A673 (cell line): Measurements from ENCODE around the gene ZNF514. TPM values are rescaled to one million over a fixed set of nuclear protein-coding genes. Genes with fewer than 3 reads are reported as not detected.
A peak's percentile ranks its signal among the peaks of the same experiment; 100 is the strongest.

Experiments
- Bru-seq: library from RNA; stranded (reverse); fragments of 400-500 nt; gene quantifications from one replicate; lab custom pipeline; 2021; lab: Mats Ljungman, UMichigan
- BruChase-seq, 2 experiments: library from RNA; stranded (reverse); fragments of 400-500 nt; gene quantifications; one replicate each; lab custom pipeline; 2021; lab: Mats Ljungman, UMichigan
- BruUV-seq: library from RNA; stranded (reverse); fragments of 400-500 nt; replicated peaks from 2 replicates; lab custom pipeline; 2021; lab: Mats Ljungman, UMichigan
- CTCF ChIA-PET: fragments of 300-600 bp; sonication (Branson Sonifier 250); formaldehyde crosslinking; loops from one replicate; lab custom pipeline; 2022; ENCODE audit warnings: antibody characterized with exemption; lab: Charles Lee
- POLR2A ChIA-PET: fragments of 300-600 bp; sonication (Branson Sonifier 250); formaldehyde crosslinking; loops from one replicate; lab custom pipeline; 2022; ENCODE audit warnings: antibody characterized with exemption; ENCODE audit not compliant: low non-redundant PET; lab: Charles Lee
- DNase-seq: peaks from one replicate; pipeline ENCODE4 v3.0.0-alpha.2; 2015; ENCODE audit warnings: low spot score
- H3K27ac ChIP-seq: fragments of 200-600 bp; sonication (generic); 2 replicates; pipeline ENCODE4 v1.5.1; 2016; ENCODE audit warnings: mixed run types, low read depth, mild to moderate bottlenecking, mixed read lengths, antibody characterized with exemption, low read length; ENCODE audit not compliant: poor library complexity, severe bottlenecking
- H3K27me3 ChIP-seq: fragments of 200-600 bp; sonication (generic); replicated peaks from 2 replicates; pipeline ENCODE4 v1.6.1; 2017; ENCODE audit warnings: mixed run types, low read depth, mild to moderate bottlenecking, mixed read lengths, antibody characterized with exemption, low read length; ENCODE audit not compliant: insufficient read depth, poor library complexity
- H3K36me3 ChIP-seq: fragments of 200-600 bp; sonication (generic); 2 replicates; pipeline ENCODE4 v1.6.1; 2016; ENCODE audit warnings: mixed run types, mild to moderate bottlenecking, mixed read lengths, antibody characterized with exemption, low read length; ENCODE audit not compliant: insufficient read depth, poor library complexity, severe bottlenecking
- H3K4me1 ChIP-seq: fragments of 200-600 bp; sonication (generic); 2 replicates; pipeline ENCODE4 v1.6.1; 2017; ENCODE audit warnings: mixed run types, mild to moderate bottlenecking, mixed read lengths, antibody characterized with exemption, low read length; ENCODE audit not compliant: insufficient read depth, poor library complexity, severe bottlenecking
- H3K4me3 ChIP-seq: fragments of 200-600 bp; sonication (generic); 2 replicates; pipeline ENCODE4 v1.5.1; 2016; ENCODE audit warnings: low read depth, mixed run types, mild to moderate bottlenecking, mixed read lengths, low read length; ENCODE audit not compliant: poor library complexity, severe bottlenecking
- H3K9me3 ChIP-seq: fragments of 200-600 bp; sonication (generic); 2 replicates; pipeline ENCODE4 v1.6.1; 2016; ENCODE audit warnings: mixed run types, low read depth, mild to moderate bottlenecking, mixed read lengths, antibody characterized with exemption, low read length; ENCODE audit not compliant: poor library complexity, severe bottlenecking
- EZH2 ChIP-seq: fragments of 200-600 bp; sonication (generic); IDR thresholded peaks from 2 replicates; pipeline ENCODE4 v1.6.1; 2017; ENCODE audit warnings: borderline replicate concordance, low read depth, mild to moderate bottlenecking, mixed read lengths, antibody characterized with exemption, low read length; ENCODE audit not compliant: poor library complexity, severe bottlenecking
- intact Hi-C: fragments of 100-400 bp; cut with micrococcal nuclease; formaldehyde crosslinking; loops from one replicate; pipeline ENCODE4 v1.10.0; 2022; ENCODE audit not compliant: unreplicated experiment
- long read RNA-seq: library from polyadenylated mRNA; stranded (forward); transcript quantifications from one replicate; pipeline ENCODE4 v2.0.0, GENCODE V29; 2022
- total RNA-seq: library from RNA; stranded (reverse); gene quantifications from 2 replicates; pipeline ENCODE4 v1.2.3, GENCODE V29; 2021
- TF ChIP-seq, protein P1 (sequence below): fragments of 300-800, 200-600 bp; sonication (generic); conservative IDR thresholded peaks from 2 replicates; pipeline ENCODE4 v1.5.1; 2017; ENCODE audit warnings: low read depth, mild to moderate bottlenecking, antibody characterized with exemption, low read length, moderate library complexity, mixed read lengths

Gene ZNF514
- total RNA-seq (14.4 and 17.0 TPM in 2 replicates), Bru-seq, nascent RNA (percentile 67 among the genes with signal in this experiment), BruChase-seq, experiment 1, labeled RNA remaining after a 2-hour chase (percentile 77 among the genes with signal in this experiment), BruChase-seq, experiment 2, labeled RNA remaining after a 6-hour chase (percentile 62 among the genes with signal in this experiment)
- long read RNA-seq, partial matches to known transcripts, result 3 of 10 reads
- long read RNA-seq, other reads (novel, unspliced or antisense), result 6 of 10 reads

DNA sequence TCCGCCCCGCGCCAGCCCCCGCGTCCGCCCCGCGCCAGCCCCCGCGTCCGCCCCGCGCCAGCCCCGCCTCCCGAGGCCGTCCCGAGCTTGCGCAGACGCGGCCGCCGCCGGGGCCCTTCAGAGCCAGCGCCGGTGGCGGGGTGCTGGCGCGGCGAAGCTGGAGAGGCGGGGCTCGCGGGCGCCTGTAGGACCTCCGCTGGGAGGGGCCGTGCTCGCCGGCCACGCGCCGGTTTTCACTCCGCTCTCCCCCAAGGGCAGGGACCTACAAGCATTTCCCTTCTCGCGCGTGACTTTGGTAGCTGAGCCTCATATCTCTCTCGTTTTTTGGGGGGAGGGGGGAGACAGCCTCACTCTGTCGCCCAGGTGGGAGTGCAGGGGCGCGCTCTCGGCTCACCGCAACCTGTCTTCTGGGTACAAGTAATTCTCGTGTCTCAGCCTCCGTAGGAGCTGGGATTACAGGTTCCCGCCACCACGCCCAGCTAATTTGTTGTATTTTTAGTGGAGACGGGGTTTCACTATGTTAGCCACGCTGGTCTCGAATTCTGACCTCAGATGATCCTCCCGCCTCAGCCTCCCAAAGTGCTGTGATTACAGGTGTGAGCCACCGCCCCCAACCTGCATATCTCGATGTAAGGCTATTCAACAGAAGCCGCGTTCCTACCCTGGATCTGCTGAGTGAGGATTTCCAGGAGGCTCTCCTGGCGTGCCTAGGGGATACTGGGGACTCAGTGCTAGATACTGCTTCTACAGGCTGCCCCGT is at the start of gene ZNF514:
Gene ZNF514, minus strand, starts transcription at position 159 of the 760 bp plus-strand sequence. CDS start 6,595 bp downstream, outside the sequence.
- H3K27ac ChIP-seq, result peak within 1 kb of the TSS; percentile 62
- H3K4me3 ChIP-seq, result peak within 1 kb of the TSS; percentile 71
- H3K4me1 ChIP-seq, result no peaks in the 10 kb centered on the region
- POLR2A ChIA-PET, result no interaction called here
- H3K9me3 ChIP-seq, result no peaks in the 10 kb centered on the region
- DNase-seq, result peak; percentile 82
- CTCF ChIA-PET, result no interaction called here
- peaks cover 3% of the 10 kb centered on the region for H3K36me3 ChIP-seq
- BruUV-seq, result no TSS peak
- H3K27me3 ChIP-seq, result no peaks in the 10 kb centered on the region
- intact Hi-C loops, result no loop called here
- TF ChIP-seq, protein P1, sequence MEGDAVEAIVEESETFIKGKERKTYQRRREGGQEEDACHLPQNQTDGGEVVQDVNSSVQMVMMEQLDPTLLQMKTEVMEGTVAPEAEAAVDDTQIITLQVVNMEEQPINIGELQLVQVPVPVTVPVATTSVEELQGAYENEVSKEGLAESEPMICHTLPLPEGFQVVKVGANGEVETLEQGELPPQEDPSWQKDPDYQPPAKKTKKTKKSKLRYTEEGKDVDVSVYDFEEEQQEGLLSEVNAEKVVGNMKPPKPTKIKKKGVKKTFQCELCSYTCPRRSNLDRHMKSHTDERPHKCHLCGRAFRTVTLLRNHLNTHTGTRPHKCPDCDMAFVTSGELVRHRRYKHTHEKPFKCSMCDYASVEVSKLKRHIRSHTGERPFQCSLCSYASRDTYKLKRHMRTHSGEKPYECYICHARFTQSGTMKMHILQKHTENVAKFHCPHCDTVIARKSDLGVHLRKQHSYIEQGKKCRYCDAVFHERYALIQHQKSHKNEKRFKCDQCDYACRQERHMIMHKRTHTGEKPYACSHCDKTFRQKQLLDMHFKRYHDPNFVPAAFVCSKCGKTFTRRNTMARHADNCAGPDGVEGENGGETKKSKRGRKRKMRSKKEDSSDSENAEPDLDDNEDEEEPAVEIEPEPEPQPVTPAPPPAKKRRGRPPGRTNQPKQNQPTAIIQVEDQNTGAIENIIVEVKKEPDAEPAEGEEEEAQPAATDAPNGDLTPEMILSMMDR, result no peak
- no peak for TF ChIP-seq EZH2

DNA sequence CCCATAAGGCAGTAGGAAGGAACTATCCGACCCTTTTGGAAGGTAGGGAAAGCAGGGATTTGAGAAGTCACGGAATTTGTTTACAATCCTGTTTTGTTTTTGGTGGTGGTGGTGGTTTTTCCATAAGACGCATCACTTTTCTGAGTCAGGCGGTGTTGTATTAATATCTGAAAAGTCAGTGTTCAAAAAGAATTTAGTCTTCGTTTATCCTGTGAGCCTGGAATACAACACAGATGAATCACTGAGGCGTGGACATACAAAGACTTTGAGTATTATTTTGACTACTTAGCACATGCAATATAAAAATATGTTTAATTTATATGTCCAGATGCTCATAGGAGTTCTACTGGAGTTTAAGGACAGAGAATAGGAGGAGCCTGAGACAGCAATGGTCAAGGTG is 48.5 kb upstream of the ZNF514 start:
- H3K9me3 ChIP-seq, result peaks cover 33% of the 10 kb centered on the region
- DNase-seq, result no peak
- TF ChIP-seq, protein P1, result no peak
- no peak for TF ChIP-seq EZH2
- CTCF ChIA-PET, result no interaction called here
- POLR2A ChIA-PET, result no interaction called here
- no peak overlapping the region for H3K27ac ChIP-seq
- intact Hi-C loops, result loop anchor here (5.0 kb wide), 1 partner anchor 41 kb away; the partner anchor contains the start of gene ZNF2
- peaks cover 3% of the 10 kb centered on the region for H3K4me1 ChIP-seq
- H3K36me3 ChIP-seq, result peaks cover 25% of the 10 kb centered on the region
- peak overlapping the region; percentile 75 for H3K4me3 ChIP-seq
- BruUV-seq, result no TSS peak
- H3K27me3 ChIP-seq, result no peaks in the 10 kb centered on the region

DNA sequence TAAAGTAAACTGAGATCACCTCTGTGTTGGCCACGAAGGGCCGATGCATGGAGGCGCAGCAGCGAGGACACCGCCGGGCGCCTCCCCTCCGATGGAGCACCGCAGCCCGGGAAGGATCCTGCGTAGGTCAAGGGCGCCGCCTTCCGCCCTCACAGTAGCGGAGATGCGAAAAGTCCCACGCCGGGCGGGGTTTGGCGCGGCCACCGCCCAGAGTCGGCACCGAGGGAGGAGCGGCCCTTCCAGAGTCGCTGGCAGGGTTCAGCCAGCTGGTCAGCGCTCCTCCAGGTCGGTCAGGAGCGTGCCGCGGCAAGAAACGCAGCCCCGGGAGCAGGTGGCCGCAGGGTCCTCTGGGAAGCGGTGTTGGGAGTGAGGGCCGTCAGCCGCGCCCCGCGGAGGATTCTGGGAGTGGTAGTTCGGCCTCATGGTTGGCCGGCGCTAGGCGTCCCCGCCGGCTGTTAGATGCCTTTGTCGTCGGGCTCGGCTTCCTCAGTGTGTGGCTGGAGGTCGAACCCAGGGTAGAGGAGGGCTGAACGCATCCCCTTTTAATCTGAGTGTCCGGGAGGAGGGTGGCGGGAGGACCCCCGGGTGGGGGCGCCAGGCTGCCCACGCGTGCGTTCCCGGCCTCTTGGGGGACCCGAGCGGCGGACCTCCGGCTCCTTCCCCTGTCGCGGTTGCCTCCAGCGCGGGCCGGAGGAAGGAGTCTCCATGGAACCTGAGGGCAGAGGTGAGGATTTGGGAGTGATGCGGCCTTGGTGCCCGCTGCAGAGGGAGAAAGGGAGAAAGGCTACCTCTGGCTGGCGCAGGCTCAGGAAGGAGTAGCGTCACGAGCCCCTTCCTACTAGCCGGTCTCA is 47.7 kb upstream of the ZNF514 start, which contains the start of gene ZNF892:
Gene ZNF892, plus strand, starts transcription at position 411 of the 851 bp plus-strand sequence. Its CDS starts 295 bp downstream, at position 706.
- H3K27me3 ChIP-seq, result no peaks in the 10 kb centered on the region
- peaks cover 25% of the 10 kb centered on the region for H3K9me3 ChIP-seq
- ChIA-PET CTCF (no interaction called here), POLR2A (no interaction called here)
- DNase-seq, result peak; percentile 90
- H3K4me1 ChIP-seq, result peaks cover 3% of the 10 kb centered on the region
- TF ChIP-seq, protein P1, result peak; percentile 55
- TF ChIP-seq EZH2, result no peak
- peaks cover 22% of the 10 kb centered on the region for H3K36me3 ChIP-seq
- BruUV-seq, result TSS peak; percentile 53
- intact Hi-C loops, result loop anchor here (5.0 kb wide), 1 partner anchor 40 kb away; the partner anchor contains the start of gene ZNF2
- peak within 1 kb of the TSS; percentile 75 for H3K4me3 ChIP-seq
- peak within 1 kb of the TSS; percentile 74 for H3K27ac ChIP-seq
